EL (cell line): ENCODE measurements around the gene COX10.
A peak's percentile ranks its signal among the peaks of the same experiment; 100 is the strongest.
"Not testable (repeated sequence)": the region's sequence is repeated elsewhere in the genome, so short reads cannot be mapped to it uniquely, and the experiment has no call there.

Experiments
- DNase-seq: peaks from one replicate; pipeline ENCODE4 v3.0.0-alpha.2; 2016

COX10 gene

GRCh38 chr17:14206891-14207290, 137.6 kb downstream of the COX10 start:
- DNase-seq: no peak

DNA sequence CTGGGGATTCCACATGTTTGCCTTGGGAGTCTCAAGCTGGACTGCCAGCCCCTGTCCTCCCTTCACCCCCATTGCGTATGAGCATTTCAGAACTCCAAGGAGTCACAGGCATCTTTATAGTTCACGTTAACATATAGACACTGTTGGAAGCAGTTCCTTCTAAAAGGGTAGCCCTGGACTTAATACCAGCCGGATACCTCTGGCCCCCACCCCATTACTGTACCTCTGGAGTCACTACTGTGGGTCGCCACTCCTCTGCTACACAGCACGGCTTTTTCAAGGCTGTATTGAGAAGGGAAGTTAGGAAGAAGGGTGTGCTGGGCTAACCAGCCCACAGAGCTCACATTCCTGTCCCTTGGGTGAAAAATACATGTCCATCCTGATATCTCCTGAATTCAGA, 138.5 kb downstream of the COX10 start:
- DNase-seq: no peak

- DNase-seq: no peak
These were observed 139.9 kb downstream of the COX10 start for GRCh38 chr17:14209215-14209614.

DNA sequence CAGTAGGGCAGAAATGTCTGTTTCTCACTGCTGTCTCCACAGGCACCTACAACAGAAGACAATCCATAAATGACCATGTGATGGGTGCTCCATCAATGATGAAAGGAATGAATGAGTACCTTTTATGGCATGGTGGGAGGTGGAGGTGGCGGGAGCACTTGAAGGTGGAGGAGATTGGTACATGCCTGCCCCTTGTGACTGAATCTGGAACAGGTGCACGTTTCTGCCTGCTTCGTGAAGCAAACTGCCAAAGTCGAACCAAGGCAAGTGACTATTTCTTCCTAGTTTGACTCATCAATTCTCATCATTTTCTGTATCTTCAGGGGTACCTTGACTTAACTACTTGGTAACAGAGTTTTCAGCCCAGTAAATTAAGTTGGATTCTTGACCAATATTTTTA, 141.9 kb downstream of the COX10 start:
- DNase-seq: no peak

GRCh38 chr17:14211801-14212200, 142.5 kb downstream of the COX10 start:
- no peak for DNase-seq

- DNase-seq: no peak
These were observed 143.1 kb downstream of the COX10 start for GRCh38 chr17:14212401-14212800.

DNA sequence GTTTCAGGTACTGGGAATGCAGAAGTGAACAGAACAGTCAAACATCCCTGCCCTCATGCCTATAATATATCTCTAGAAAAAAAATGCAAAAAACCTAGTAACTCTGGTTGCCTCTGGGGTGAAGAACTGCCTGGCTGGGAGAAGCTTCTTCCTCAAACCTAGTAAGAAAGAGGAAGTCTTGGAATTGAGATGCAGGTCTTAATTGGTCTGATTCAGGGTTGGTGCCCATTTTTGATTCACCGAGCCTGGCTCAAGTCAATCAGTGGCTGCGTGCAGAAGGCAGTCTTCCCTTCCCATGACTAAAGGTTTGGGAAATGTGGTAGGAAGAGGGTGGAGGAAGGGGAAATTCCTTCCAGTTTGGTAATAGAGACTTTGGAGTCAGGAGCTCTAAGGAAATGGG, 145.0 kb downstream of the COX10 start:
- peak; percentile 82 for DNase-seq

DNA sequence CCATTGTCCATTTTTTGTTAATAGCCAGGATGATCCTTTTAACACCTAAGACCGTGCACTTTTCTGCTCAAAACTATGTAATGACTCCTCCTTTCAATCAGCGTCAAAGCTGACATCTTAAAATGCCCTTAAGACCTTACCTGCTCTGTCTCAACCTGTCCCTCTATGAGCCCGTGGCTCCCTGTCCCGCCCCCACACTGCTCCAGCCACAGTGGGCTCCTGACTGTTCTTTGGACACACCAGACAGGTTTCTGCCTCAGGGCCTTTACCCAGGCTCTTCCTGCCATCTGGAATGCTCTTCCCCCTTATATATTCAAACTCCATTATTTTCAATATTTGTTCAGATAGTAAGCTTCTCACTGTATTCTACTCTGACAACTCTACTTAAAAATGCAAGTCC, 153.3 kb downstream of the COX10 start:
- DNase-seq: no peak

DNA sequence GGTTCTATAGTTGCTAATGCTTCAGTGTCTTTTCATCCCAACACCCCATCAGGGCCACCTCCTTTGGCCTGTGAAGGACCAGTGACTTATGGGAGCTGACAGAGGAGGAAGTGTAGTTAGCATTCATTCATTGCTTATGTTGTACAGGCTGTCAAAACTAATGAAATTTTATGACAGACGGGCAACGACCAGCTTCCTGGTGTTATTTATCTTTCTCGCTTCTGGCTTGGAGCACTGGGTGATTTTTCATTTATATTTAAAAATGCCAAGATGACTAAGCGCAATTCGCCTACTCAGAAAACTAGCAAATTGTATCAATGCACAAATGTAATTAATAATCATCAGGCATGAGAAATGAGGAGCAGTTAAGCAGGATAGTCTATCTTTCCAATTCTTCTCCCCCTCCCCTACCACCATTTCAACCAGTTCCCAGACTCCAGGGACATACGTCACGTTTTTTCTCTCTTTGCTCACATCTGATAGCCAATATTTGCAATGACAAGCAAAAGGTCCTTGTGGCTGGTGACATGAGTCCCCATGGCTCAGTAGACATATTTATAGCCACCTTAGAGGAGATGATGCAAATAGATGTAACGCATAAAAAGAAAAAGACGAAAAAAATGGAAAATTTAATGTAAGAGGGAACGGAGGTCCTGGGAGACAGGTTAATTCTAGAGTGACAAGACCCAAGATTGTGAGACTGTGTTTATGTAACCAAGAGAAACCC, 156.1 kb downstream of the COX10 start:
- no peak for DNase-seq

DNA sequence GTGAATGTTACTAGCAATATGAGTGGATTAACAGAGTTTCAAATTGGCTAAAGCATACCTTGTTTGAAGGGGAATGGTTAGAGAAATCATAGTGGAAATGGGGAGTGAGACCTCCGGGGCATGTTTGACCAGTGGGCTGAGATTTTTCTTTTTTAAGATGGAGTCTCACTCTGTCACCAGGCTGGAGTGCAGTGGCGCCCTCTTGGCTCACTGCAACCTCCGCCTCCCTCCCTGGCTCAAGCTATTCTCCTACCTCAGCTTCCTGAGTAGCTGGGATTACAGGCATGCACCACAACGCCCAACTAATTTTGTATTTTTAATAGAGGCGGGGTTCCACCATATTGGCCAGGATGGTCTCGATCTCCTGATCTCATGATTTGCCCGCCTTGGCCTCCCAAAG, 157.7 kb downstream of the COX10 start:
- no peak for DNase-seq

DNA sequence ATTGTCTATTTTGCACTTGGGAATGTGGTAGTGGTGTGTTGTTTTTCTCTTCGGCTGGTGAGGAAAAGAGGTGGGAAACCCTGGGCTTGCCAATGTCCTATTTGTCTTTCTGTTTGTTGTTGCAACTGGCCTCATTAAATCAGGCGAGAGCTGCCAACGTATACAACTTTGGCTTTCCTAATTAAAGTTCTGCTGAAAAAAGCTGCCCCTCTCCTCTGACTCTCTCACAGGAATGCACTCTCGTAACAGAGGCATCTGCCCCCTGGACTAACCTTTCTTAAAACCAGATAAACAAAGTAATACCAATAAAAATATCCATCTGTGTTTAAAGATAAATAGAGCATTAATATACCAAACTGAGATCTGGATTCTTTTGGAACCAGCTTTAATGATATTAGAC, 159.6 kb downstream of the COX10 start:
- peak; percentile 75 for DNase-seq

- peak; percentile 71 for DNase-seq
These were observed 161.9 kb downstream of the COX10 start for GRCh38 chr17:14231187-14231586.

- DNase-seq: not testable (repeated sequence)
These were observed 165.7 kb downstream of the COX10 start for GRCh38 chr17:14235047-14235446.

DNA sequence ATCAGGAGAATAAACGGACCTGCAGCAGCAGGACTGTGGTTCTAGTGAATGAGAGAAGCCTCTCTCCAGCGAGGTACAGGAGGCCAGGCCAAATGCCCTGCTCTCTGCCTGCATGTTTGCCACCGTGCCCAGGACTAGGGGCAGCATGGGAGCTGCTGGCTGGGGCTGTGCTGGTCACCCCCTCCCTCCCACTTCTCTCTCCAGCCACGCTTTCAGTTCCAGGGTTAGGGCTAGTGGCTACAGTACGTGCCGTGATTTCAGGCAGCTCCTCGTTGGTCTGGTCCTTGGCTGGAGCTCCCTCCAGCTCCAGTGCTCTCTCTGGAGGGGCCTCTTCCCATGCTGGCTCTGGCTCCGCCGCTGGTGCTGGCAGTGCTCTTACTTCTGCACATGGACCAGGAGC, 166.7 kb downstream of the COX10 start:
- not testable (repeated sequence) for DNase-seq

- DNase-seq: not testable (repeated sequence)
These were observed 167.5 kb downstream of the COX10 start, which contains the start of gene CDRT15 for GRCh38 chr17:14236762-14237161. CDRT15 (minus strand) TSS chr17:14236862; CDS start chr17:14236833, 29 bp downstream.

- DNase-seq: not testable (repeated sequence)
These were observed 170.0 kb downstream of the COX10 start for GRCh38 chr17:14239271-14239670.

DNA sequence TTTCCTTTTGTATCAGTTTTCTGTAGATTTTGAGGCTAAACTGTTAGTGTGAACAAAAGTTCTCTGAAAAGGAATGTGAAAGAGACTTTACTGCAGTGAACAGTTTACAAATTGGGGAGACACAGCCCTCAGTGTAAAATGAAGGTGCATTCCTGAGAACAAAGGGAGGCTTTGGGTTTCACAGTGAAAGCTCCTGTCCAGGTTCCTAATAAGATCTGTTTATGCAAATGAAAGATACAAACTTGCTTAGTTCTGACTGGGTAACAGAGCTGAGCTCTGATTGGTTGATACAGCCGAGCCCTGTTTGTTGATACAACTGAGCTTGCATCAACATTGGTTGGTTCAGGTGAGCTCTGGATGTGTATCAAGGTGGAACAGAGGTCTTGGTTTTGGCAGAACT, 175.7 kb downstream of the COX10 start:
- no peak for DNase-seq

- no peak for DNase-seq
These were observed 176.3 kb downstream of the COX10 start for GRCh38 chr17:14245629-14246028.
